Measurements from ENCODE around the gene XIST. TPM values are rescaled to one million over a fixed set of nuclear protein-coding genes. Genes with fewer than 3 reads are reported as not detected.
"Not testable (repeated sequence)": the region's sequence is repeated elsewhere in the genome, so short reads cannot be mapped to it uniquely, and the experiment has no call there.

The XIST gene
- under 1 TPM in 1 of 2 donors, not detected in 1; 0.02 TPM for total RNA-seq
- polyA plus RNA-seq (2013, experiment 1 of 2): 0.14 TPM
- polyA plus RNA-seq (2013, experiment 2 of 2): not detected
- long read RNA-seq, experiment 1: 0 reads
- long read RNA-seq, experiment 2: 0 reads
- long read RNA-seq, experiment 3: 0 reads
- long read RNA-seq, experiment 4: 0 reads

DNA sequence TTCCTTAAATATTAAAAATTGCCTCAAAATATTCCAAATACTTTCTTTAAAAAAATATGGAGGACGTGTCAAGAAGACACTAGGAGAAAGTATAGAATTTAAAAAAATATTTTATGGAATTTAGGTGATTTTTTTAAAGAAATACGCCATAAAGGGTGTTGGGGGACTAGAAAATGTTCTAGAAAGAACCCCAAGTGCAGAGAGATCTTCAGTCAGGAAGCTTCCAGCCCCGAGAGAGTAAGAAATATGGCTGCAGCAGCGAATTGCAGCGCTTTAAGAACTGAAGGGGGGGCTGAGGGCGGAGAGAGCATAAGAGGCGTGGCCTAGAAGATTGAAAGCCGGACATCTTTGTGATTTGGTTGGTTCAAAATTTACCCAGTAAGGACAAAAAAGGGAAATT, at the start of gene XIST:
XIST (minus strand) TSS at position 248 of the 400 bp plus-strand sequence.
- peaks cover 4% of the 10 kb centered on the region for H3K4me1 Mint-ChIP-seq
- no peak within 1 kb of the TSS for H3K4me3 ChIP-seq (ENCODE audit: low read length)
- TF ChIP-seq, protein P1, sequence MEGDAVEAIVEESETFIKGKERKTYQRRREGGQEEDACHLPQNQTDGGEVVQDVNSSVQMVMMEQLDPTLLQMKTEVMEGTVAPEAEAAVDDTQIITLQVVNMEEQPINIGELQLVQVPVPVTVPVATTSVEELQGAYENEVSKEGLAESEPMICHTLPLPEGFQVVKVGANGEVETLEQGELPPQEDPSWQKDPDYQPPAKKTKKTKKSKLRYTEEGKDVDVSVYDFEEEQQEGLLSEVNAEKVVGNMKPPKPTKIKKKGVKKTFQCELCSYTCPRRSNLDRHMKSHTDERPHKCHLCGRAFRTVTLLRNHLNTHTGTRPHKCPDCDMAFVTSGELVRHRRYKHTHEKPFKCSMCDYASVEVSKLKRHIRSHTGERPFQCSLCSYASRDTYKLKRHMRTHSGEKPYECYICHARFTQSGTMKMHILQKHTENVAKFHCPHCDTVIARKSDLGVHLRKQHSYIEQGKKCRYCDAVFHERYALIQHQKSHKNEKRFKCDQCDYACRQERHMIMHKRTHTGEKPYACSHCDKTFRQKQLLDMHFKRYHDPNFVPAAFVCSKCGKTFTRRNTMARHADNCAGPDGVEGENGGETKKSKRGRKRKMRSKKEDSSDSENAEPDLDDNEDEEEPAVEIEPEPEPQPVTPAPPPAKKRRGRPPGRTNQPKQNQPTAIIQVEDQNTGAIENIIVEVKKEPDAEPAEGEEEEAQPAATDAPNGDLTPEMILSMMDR (conservative IDR thresholded peaks at IDR 0.05): no peak
- no peak within 1 kb of the TSS for H3K4me3 Mint-ChIP-seq
- no peak within 1 kb of the TSS for H3K9ac ChIP-seq (ENCODE audit: extremely low read depth, low read length, poor library complexity, severe bottlenecking)
- H3K9me3 ChIP-seq (ENCODE audit: control insufficient read depth, low read length): no peaks in the 10 kb centered on the region
- H3K9me3 Mint-ChIP-seq: peaks cover 30% of the 10 kb centered on the region
- H3K36me3 Mint-ChIP-seq (ENCODE audit: low read depth): no peaks in the 10 kb centered on the region
- no peak within 1 kb of the TSS for H3K27ac Mint-ChIP-seq
- no peaks in the 10 kb centered on the region for H3K27me3 Mint-ChIP-seq (ENCODE audit: insufficient read depth)
- no peaks in the 10 kb centered on the region for H3K4me1 ChIP-seq (ENCODE audit: control insufficient read depth, insufficient read depth, low read length)
- no peak within 1 kb of the TSS for H3K27ac ChIP-seq (ENCODE audit: low read depth, low read length)
- no peaks in the 10 kb centered on the region for H3K27me3 ChIP-seq (ENCODE audit: control insufficient read depth, insufficient read depth, low read length, poor library complexity, severe bottlenecking)
- WGBS, 2 experiments (ENCODE audit: insufficient coverage in 1 of 2, insufficient read length in 1 of 2): 91 to 95% methylated on average over 6 to 8 of the region's 8 CpGs
- no peak for DNase-seq
- no peaks in the 10 kb centered on the region for H3K36me3 ChIP-seq (ENCODE audit: control insufficient read depth, insufficient read depth, low read length)

DNA sequence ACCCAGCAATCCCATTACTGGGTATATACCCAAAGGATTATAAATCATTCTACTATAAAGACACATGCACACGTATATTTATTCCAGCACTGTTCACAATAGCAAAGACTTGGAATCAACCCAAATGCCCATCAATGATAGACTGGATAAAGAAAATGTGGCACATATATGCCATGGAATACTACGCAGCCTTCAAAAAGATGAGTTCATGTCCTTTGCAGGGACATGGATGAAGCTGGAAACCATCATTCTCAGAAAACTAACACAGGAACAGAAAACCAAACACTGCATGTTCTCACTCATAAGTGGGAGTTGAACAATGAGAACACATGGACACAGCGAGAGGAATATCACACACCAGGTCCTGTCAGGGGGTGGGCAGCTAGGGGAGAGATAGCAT, 45.8 kb upstream of the XIST start:
- H3K36me3 ChIP-seq (ENCODE audit: control insufficient read depth, insufficient read depth, low read length); H3K4me3 ChIP-seq (ENCODE audit: low read length); H3K27me3 ChIP-seq (ENCODE audit: control insufficient read depth, insufficient read depth, low read length, poor library complexity, severe bottlenecking); H3K27ac ChIP-seq (ENCODE audit: low read depth, low read length); H3K27ac Mint-ChIP-seq; H3K4me1 ChIP-seq (ENCODE audit: control insufficient read depth, insufficient read depth, low read length); H3K4me1 Mint-ChIP-seq; H3K4me3 Mint-ChIP-seq; H3K9me3 ChIP-seq (ENCODE audit: control insufficient read depth, low read length); H3K36me3 Mint-ChIP-seq (ENCODE audit: low read depth); H3K27me3 Mint-ChIP-seq (ENCODE audit: insufficient read depth); DNase-seq; H3K9ac ChIP-seq (ENCODE audit: extremely low read depth, low read length, poor library complexity, severe bottlenecking): not testable (repeated sequence)
- WGBS, 2 experiments (ENCODE audit: insufficient coverage in 1 of 2, insufficient read length in 1 of 2): 100% methylated on average over 1 of the region's 3 CpGs; no CpG with 5 or more reads in 1 of the 2 experiments
- H3K9me3 Mint-ChIP-seq: peaks cover 44% of the 10 kb centered on the region

DNA sequence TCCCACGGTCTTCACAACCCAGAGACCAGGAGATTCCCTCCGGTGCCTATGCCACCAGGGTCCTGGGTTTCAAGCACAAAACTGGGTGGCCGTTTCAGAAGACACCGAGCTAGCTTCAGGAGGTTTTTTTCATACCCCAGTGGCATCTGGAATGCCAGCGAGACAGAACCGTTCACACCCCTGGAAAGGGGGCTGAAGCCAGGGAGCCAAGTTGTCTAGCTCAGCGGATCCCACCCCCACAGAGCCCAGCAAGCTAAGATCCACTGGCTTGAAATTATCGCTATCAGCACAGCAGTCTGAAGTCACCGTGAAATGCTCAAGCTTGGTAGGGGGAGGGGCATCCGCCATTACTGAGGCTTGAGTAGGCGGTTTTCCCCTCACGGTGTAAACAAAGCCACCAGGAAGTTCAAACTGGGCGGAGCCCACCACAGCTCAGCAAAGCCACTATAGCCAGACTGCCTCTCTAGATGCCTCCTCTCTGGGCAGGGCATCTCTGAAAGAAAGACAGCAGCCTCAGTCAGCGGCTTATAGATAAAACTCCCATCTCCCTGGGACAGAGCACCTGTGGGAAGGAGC, 40.1 kb upstream of the XIST start:
- H3K4me1 Mint-ChIP-seq; H3K36me3 ChIP-seq (ENCODE audit: control insufficient read depth, insufficient read depth, low read length); H3K27me3 Mint-ChIP-seq (ENCODE audit: insufficient read depth); H3K4me3 ChIP-seq (ENCODE audit: low read length); H3K27me3 ChIP-seq (ENCODE audit: control insufficient read depth, insufficient read depth, low read length, poor library complexity, severe bottlenecking); H3K4me3 Mint-ChIP-seq; H3K27ac ChIP-seq (ENCODE audit: low read depth, low read length); H3K27ac Mint-ChIP-seq; H3K9ac ChIP-seq (ENCODE audit: extremely low read depth, low read length, poor library complexity, severe bottlenecking); H3K4me1 ChIP-seq (ENCODE audit: control insufficient read depth, insufficient read depth, low read length); H3K36me3 Mint-ChIP-seq (ENCODE audit: low read depth): not testable (repeated sequence)
- WGBS, 2 experiments (ENCODE audit: insufficient coverage in 1 of 2, insufficient read length in 1 of 2): 92 to 95% methylated on average over 4 to 13 of the region's 14 CpGs
- peaks cover 50% of the 10 kb centered on the region for H3K9me3 Mint-ChIP-seq
- peaks cover 10% of the 10 kb centered on the region for H3K9me3 ChIP-seq (ENCODE audit: control insufficient read depth, low read length)
- peak; percentile 54 for DNase-seq

DNA sequence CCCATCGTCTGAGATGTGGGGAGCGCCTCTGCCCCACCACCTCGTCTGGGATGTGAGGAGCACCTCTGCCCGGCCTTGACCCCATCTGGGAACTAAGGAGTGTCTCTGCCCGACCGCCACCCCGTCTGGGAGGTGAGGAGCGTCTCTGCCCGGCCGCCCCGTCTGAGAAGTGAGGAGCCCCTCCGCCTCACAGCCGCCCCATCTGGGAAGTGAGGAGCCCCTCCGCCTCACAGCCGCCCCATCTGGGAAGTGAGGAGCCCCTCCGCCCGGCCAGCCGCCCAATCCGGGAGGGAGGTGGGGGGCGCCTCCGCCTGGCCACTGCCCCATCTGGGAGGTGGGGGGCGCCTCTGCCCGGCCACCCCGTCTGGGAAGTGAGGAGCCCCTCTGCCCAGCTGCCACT, 29.7 kb upstream of the XIST start:
- not testable (repeated sequence) for H3K36me3 Mint-ChIP-seq (ENCODE audit: low read depth); H3K27me3 Mint-ChIP-seq (ENCODE audit: insufficient read depth); DNase-seq; H3K27ac Mint-ChIP-seq; H3K4me1 Mint-ChIP-seq; H3K27ac ChIP-seq (ENCODE audit: low read depth, low read length); H3K27me3 ChIP-seq (ENCODE audit: control insufficient read depth, insufficient read depth, low read length, poor library complexity, severe bottlenecking); H3K36me3 ChIP-seq (ENCODE audit: control insufficient read depth, insufficient read depth, low read length); H3K4me3 Mint-ChIP-seq; H3K9ac ChIP-seq (ENCODE audit: extremely low read depth, low read length, poor library complexity, severe bottlenecking); H3K4me3 ChIP-seq (ENCODE audit: low read length); H3K9me3 ChIP-seq (ENCODE audit: control insufficient read depth, low read length); H3K4me1 ChIP-seq (ENCODE audit: control insufficient read depth, insufficient read depth, low read length)
- H3K9me3 Mint-ChIP-seq: peaks cover 57% of the 10 kb centered on the region
- 95% methylated on average over 19 of the region's 24 CpGs; no CpG with 5 or more reads in 1 of the 2 experiments for WGBS, 2 experiments (ENCODE audit: insufficient coverage in 1 of 2, insufficient read length in 1 of 2)

All from endodermal cell (in vitro differentiated cells).